RWPE2 (cell line): ENCODE measurements around the gene WWP2.
"Not testable (repeated sequence)": the region's sequence is repeated elsewhere in the genome, so short reads cannot be mapped to it uniquely, and the experiment has no call there.

ENCODE experiments used
- ATAC-seq: fragments of 200-7000 bp; cut with Tn5 transposase; 3 replicates; pipeline ENCODE4 v1.9.1; 2021; ENCODE audit warnings: low read depth
- DNase-seq: peaks from one replicate; pipeline ENCODE4 v3.0.0-alpha.2; 2020; ENCODE audit warnings: low spot score
- H3K27ac ChIP-seq: fragments of 450-650 bp; 2 replicates; pipeline ENCODE4 v1.5.1; 2017; ENCODE audit warnings: mild to moderate bottlenecking; ENCODE audit not compliant: poor library complexity, severe bottlenecking
- H3K27me3 ChIP-seq: fragments of 250-450 bp; sonication (Bioruptor Pico); 2 replicates; pipeline ENCODE4 v1.5.1; 2021; ENCODE audit warnings: mild to moderate bottlenecking, moderate library complexity; ENCODE audit not compliant: insufficient read depth, poor library complexity, severe bottlenecking
- H3K36me3 ChIP-seq: fragments of 250-450 bp; sonication (Bioruptor Pico); 2 replicates; pipeline ENCODE4 v1.5.1; 2020; ENCODE audit warnings: low read depth, mild to moderate bottlenecking, moderate library complexity
- H3K4me1 ChIP-seq: fragments of 250-450 bp; sonication (Bioruptor Pico); 2 replicates; pipeline ENCODE4 v1.5.1; 2021; ENCODE audit warnings: mild to moderate bottlenecking, moderate library complexity; ENCODE audit not compliant: insufficient read depth, poor library complexity, severe bottlenecking
- H3K4me3 ChIP-seq: fragments of 250-450 bp; sonication (Bioruptor Pico); 2 replicates; pipeline ENCODE4 v1.5.1; 2021; ENCODE audit warnings: mild to moderate bottlenecking, moderate library complexity; ENCODE audit not compliant: severe bottlenecking
- H3K9me3 ChIP-seq: fragments of 250-450 bp; sonication (Bioruptor Pico); 2 replicates; pipeline ENCODE4 v1.5.1; 2021; ENCODE audit warnings: mild to moderate bottlenecking, moderate library complexity; ENCODE audit not compliant: severe bottlenecking
- CTCF ChIP-seq: fragments of 450-650 bp; IDR thresholded peaks from one replicate; pipeline ENCODE4 v1.5.1; 2017; ENCODE audit warnings: mild to moderate bottlenecking, moderate library complexity; ENCODE audit not compliant: poor library complexity, severe bottlenecking

WWP2 gene

GRCh38 chr16:69942627-69943170, 180.6 kb downstream of the WWP2 start:
- no peak for TF ChIP-seq CTCF
- Histone ChIP-seq H3K36me3 (0 out of 2 replicates have a peak, but pooled peaks cover 3% of the 10 kb centered on the region), H3K4me3 (no peak overlapping the region), H3K9me3 (no peaks in the 10 kb centered on the region), H3K27me3 (no peaks in the 10 kb centered on the region), H3K4me1 (no peaks in the 10 kb centered on the region), H3K27ac (no peak overlapping the region)
- no peak for DNase-seq
- no peak for ATAC-seq

- not testable (repeated sequence) for H3K27ac ChIP-seq, DNase-seq
Measured at GRCh38 chr16:69943241-69944036, 181.3 kb downstream of the WWP2 start.

GRCh38 chr16:69950411-69950810, 188.3 kb downstream of the WWP2 start:
- not testable (repeated sequence) for ATAC-seq, H3K27me3 ChIP-seq, H3K9me3 ChIP-seq

More at GRCh38 chr16:69943241-69944036, 181.3 kb downstream of the WWP2 start:
- H3K9me3 ChIP-seq, H3K27me3 ChIP-seq, H3K36me3 ChIP-seq, H3K4me1 ChIP-seq, ATAC-seq, H3K4me3 ChIP-seq: not testable (repeated sequence)

GRCh38 chr16:69951017-69951671, 189.0 kb downstream of the WWP2 start, which contains the start of gene CLEC18A:
TSS of gene CLEC18A (plus strand) at chr16:69951334. CDS start at chr16:69951367, 33 bp downstream.
- not testable (repeated sequence) for H3K27me3 ChIP-seq, H3K27ac ChIP-seq, H3K4me3 ChIP-seq, H3K4me1 ChIP-seq, H3K9me3 ChIP-seq, DNase-seq, H3K36me3 ChIP-seq
- peak; percentile 83 for ATAC-seq

More at GRCh38 chr16:69950411-69950810, 188.3 kb downstream of the WWP2 start:
- not testable (repeated sequence) for H3K4me1 ChIP-seq, DNase-seq, H3K36me3 ChIP-seq, H3K4me3 ChIP-seq, H3K27ac ChIP-seq

GRCh38 chr16:69951672-69952031, 189.5 kb downstream of the WWP2 start:
- ATAC-seq, H3K4me1 ChIP-seq, DNase-seq, H3K4me3 ChIP-seq, H3K36me3 ChIP-seq, H3K27ac ChIP-seq, H3K27me3 ChIP-seq, H3K9me3 ChIP-seq: not testable (repeated sequence)

- not testable (repeated sequence) for H3K9me3 ChIP-seq, ATAC-seq, H3K4me3 ChIP-seq, H3K4me1 ChIP-seq, H3K27ac ChIP-seq, DNase-seq, H3K36me3 ChIP-seq, H3K27me3 ChIP-seq
Measured at GRCh38 chr16:69952116-69952515, 190.0 kb downstream of the WWP2 start.

GRCh38 chr16:69952572-69953355, 190.6 kb downstream of the WWP2 start:
- H3K4me1 ChIP-seq, H3K9me3 ChIP-seq, H3K4me3 ChIP-seq, ATAC-seq, H3K27ac ChIP-seq, H3K36me3 ChIP-seq, H3K27me3 ChIP-seq, DNase-seq: not testable (repeated sequence)

GRCh38 chr16:69954241-69954640, 192.1 kb downstream of the WWP2 start:
- not testable (repeated sequence) for H3K36me3 ChIP-seq, H3K4me1 ChIP-seq, H3K27me3 ChIP-seq, H3K4me3 ChIP-seq, H3K27ac ChIP-seq, ATAC-seq, H3K9me3 ChIP-seq
- peak; percentile 36 for DNase-seq

- DNase-seq, ATAC-seq, H3K4me3 ChIP-seq, H3K27ac ChIP-seq, H3K27me3 ChIP-seq, H3K9me3 ChIP-seq, H3K4me1 ChIP-seq, H3K36me3 ChIP-seq: not testable (repeated sequence)
Measured at GRCh38 chr16:69963312-69963711, 201.2 kb downstream of the WWP2 start.
